HG02610 (cell line): Measurements from ENCODE around the gene INPP4A.
"Not testable (repeated sequence)": the region's sequence is repeated elsewhere in the genome, so short reads cannot be mapped to it uniquely, and the experiment has no call there.

Experiments
- ATAC-seq: cut with Tn5 transposase; IDR thresholded peaks from one replicate; pipeline ENCODE4 v1.9.1; 2021; ENCODE audit warnings: mild to moderate bottlenecking, moderate library complexity; ENCODE audit not compliant: unreplicated experiment

The INPP4A gene

GRCh38 chr2:98435670-98436069 is 9.0 kb upstream of the INPP4A start:
- not testable (repeated sequence) for ATAC-seq

GRCh38 chr2:98436734-98437133 is 7.9 kb upstream of the INPP4A start:
- ATAC-seq, result no peak

- peak; percentile 81 for ATAC-seq
These were observed 6.2 kb upstream of the INPP4A start for GRCh38 chr2:98438190-98439133.

- ATAC-seq, result no peak
These were observed 2.8 kb upstream of the INPP4A start for GRCh38 chr2:98441706-98442450.

- ATAC-seq, result no peak
These were observed 2.2 kb upstream of the INPP4A start for GRCh38 chr2:98442488-98442887.

GRCh38 chr2:98445177-98445682 is 572 bp downstream of the INPP4A start:
- peak; percentile 12 for ATAC-seq

- no peak for ATAC-seq
These were observed 1.3 kb downstream of the INPP4A start for GRCh38 chr2:98445683-98446581.

- ATAC-seq, result no peak
These were observed 2.2 kb downstream of the INPP4A start for GRCh38 chr2:98446850-98447249.

- no peak for ATAC-seq
These were observed 3.9 kb downstream of the INPP4A start for GRCh38 chr2:98448441-98449145.

GRCh38 chr2:98452396-98453027 is 7.9 kb downstream of the INPP4A start:
- ATAC-seq, result no peak

GRCh38 chr2:98453083-98453482 is 8.4 kb downstream of the INPP4A start:
- ATAC-seq, result no peak

GRCh38 chr2:98453531-98453930 is 8.9 kb downstream of the INPP4A start:
- no peak for ATAC-seq

- ATAC-seq, result no peak
These were observed 9.4 kb downstream of the INPP4A start for GRCh38 chr2:98454073-98454472.

GRCh38 chr2:98454500-98455235 is 10.0 kb downstream of the INPP4A start:
- ATAC-seq, result peak; percentile 48

- peak; percentile 51 for ATAC-seq
These were observed 10.9 kb downstream of the INPP4A start for GRCh38 chr2:98455494-98455976.

- no peak for ATAC-seq
These were observed 12.5 kb downstream of the INPP4A start for GRCh38 chr2:98457045-98457696.

- no peak for ATAC-seq
These were observed 13.5 kb downstream of the INPP4A start for GRCh38 chr2:98458207-98458606.

- ATAC-seq, result no peak
These were observed 14.2 kb downstream of the INPP4A start for GRCh38 chr2:98458667-98459380.
